Stimulated activated naive CD8-positive, alpha-beta T cell treated with anti-CD3 and anti-CD28 coated beads, Interleukin-15, amount 100 ng/mL, for 72 hours (primary cell): ENCODE results near the gene ARHGAP26.

Experiments used
- ATAC-seq: fragments of 150-1000 bp; cut with Tn5 transposase; 2 replicates; pipeline ENCODE4 v1.10.0; 2021; ENCODE audit warnings: mild to moderate bottlenecking, moderate library complexity
- DNase-seq, 2 donors: peaks; one replicate each; pipeline ENCODE4 v3.0.0; 2021 to 2022
- H3K27ac Mint-ChIP-seq, 2 donors: one replicate each; pipeline ENCODE4 v1.8.0; 2022; ENCODE audit warnings: mild to moderate bottlenecking in 2 of 2, mixed read lengths in 2 of 2, moderate library complexity in 2 of 2
- H3K27me3 Mint-ChIP-seq: one replicate; pipeline ENCODE4 v1.8.0; 2022; ENCODE audit warnings: mixed read lengths
- H3K4me1 Mint-ChIP-seq: one replicate; pipeline ENCODE4 v1.8.0; 2022; ENCODE audit warnings: mild to moderate bottlenecking, mixed read lengths
- H3K4me3 Mint-ChIP-seq, 2 donors: one replicate each; pipeline ENCODE4 v1.8.0; 2022; ENCODE audit warnings: mild to moderate bottlenecking in 2 of 2, mixed read lengths in 2 of 2, moderate library complexity in 1 of 2
- H3K9me3 Mint-ChIP-seq, 2 donors: one replicate each; pipeline ENCODE4 v1.8.0; 2022; ENCODE audit warnings: mixed read lengths in 2 of 2

Gene ARHGAP26

GRCh38 chr5:142871363-142872193, 101.4 kb downstream of the ARHGAP26 start:
- Mint-ChIP-seq H3K9me3 (no peaks in the 10 kb centered on the region), H3K4me3 (no peak overlapping the region), H3K27me3 (no peaks in the 10 kb centered on the region), H3K27ac (peak overlapping the region; percentile 14 to 42), H3K4me1 (peaks cover 15% of the 10 kb centered on the region)
- DNase-seq (no peak), ATAC-seq (no peak)

DNA sequence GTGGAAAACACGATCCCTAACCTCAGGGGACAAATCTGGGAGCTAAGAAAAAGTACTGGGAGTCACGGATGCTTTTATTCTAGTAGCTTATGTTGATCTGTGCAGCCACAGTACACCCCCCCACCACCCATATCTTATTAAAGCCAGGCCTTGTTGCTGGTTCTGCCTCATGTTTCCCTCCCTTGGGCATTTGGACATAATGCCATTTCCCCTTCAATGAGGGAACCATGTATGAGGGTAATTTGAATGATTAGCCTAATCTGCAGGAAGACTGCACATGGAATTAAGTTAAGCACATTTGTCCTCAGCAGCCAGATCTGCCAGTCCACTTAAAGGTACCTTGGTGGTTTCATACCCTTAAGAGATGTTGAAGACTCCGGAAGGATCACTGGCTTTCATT, 102.0 kb downstream of the ARHGAP26 start:
- Mint-ChIP-seq H3K4me1 (peaks cover 9% of the 10 kb centered on the region), H3K27ac (no peak overlapping the region)

DNA sequence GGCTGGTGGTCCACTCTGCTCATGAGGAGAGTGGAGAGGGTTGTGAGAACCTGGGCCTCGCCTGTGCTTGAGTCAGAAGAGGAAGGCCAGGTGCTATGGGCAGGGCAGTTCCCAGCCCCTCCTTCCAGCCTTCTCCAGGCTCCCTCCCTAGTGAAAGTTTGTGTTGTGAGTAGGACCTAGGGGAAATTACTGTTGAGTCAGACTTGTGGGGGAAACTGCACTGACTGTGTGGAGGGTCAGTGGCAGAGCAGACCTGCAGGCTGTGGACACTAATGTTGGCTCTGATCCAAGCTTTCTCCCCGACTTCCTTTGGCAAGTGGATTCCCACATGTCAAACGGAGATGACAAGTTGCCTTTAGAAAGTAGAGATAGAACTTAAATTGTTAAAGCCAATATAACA, 102.6 kb downstream of the ARHGAP26 start:
- Mint-ChIP-seq H3K4me1 (peaks cover 6% of the 10 kb centered on the region), H3K27ac (no peak overlapping the region), H3K9me3 (no peaks in the 10 kb centered on the region), H3K27me3 (no peaks in the 10 kb centered on the region), H3K4me3 (no peak overlapping the region)
- DNase-seq = no peak
- no peak for ATAC-seq

More for the DNA sequence above, 102.0 kb downstream of the ARHGAP26 start:
- Mint-ChIP-seq H3K4me3 (no peak overlapping the region), H3K27me3 (no peaks in the 10 kb centered on the region), H3K9me3 (no peaks in the 10 kb centered on the region)
- no peak for DNase-seq
- no peak for ATAC-seq

DNA sequence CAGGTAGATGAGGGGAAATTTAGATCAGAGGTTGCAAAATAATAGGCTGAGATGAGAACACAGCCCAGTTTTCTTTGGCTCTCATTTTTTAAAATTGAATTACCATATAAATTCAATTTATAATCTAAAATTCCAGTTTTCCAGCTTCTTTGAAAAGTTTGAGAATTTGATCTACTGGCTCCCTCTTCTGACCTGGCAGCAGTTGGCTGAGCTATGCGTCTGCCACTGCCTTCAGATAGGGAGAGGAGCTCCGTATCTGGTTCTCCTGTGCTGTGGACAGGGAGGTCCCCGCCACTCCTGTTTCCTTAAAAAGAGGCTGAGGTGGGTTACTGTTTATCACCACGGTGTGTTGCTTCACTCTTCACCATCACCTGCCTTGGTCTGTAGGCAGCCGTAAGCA, 103.7 kb downstream of the ARHGAP26 start:
- ATAC-seq (no peak), DNase-seq (no peak)
- no peak overlapping the region for H3K4me3 Mint-ChIP-seq
- no peaks in the 10 kb centered on the region for H3K27me3 Mint-ChIP-seq
- H3K4me1 Mint-ChIP-seq = peaks cover 6% of the 10 kb centered on the region
- no peak overlapping the region for H3K27ac Mint-ChIP-seq
- no peaks in the 10 kb centered on the region for H3K9me3 Mint-ChIP-seq

DNA sequence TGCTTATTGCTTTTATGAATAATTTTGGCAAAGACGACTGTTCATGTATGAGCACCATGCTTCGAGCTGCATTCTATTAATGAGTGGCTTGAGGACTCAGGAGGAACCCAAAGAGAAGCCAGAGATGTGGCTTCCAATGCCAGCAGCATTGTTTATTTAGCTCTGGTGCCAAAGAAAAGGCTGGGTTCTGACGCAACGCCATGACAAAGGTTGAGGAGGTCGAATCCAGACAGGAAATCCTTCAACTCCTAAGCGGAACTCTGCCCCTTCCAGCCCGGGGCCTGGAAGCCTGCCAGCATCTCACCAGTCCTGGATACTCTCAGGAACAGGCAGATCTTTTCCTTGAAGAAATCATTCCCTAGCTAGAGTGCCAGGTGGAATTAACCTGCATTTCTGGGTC, 104.4 kb downstream of the ARHGAP26 start:
- no peak for DNase-seq
- H3K4me3 Mint-ChIP-seq = no peak overlapping the region
- H3K27me3 Mint-ChIP-seq = no peaks in the 10 kb centered on the region
- no peak overlapping the region for H3K27ac Mint-ChIP-seq
- peaks cover 6% of the 10 kb centered on the region for H3K4me1 Mint-ChIP-seq
- H3K9me3 Mint-ChIP-seq = no peaks in the 10 kb centered on the region
- ATAC-seq = no peak

DNA sequence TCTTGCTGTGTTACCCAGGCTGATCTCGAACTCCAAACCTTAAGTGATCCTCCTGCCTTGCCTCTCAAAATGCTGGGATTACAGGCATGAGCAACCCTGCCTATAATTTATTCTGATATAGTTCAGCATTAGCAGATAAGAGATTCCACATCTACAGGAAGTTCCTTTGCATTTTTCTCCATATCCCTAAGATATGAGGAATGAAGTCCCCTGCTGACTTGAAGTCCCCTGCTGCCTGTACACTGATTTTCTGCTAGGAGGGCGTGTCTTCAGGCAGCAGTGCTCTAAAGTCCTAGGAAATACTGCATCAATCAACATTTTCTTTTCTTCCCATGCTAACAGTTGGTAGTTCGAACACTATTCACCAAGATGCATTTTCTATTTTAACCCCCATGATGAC, 105.8 kb downstream of the ARHGAP26 start:
- no peaks in the 10 kb centered on the region for H3K9me3 Mint-ChIP-seq
- DNase-seq = no peak
- no peak overlapping the region for H3K27ac Mint-ChIP-seq
- H3K4me3 Mint-ChIP-seq = no peak overlapping the region
- H3K27me3 Mint-ChIP-seq = no peaks in the 10 kb centered on the region
- no peak for ATAC-seq
- peaks cover 6% of the 10 kb centered on the region for H3K4me1 Mint-ChIP-seq

- Mint-ChIP-seq H3K27me3 (no peaks in the 10 kb centered on the region), H3K4me1 (no peaks in the 10 kb centered on the region), H3K27ac (no peak overlapping the region), H3K9me3 (no peaks in the 10 kb centered on the region), H3K4me3 (no peak overlapping the region)
- ATAC-seq (no peak), DNase-seq (no peak)
Measured at GRCh38 chr5:142876817-142877216, 106.6 kb downstream of the ARHGAP26 start.

DNA sequence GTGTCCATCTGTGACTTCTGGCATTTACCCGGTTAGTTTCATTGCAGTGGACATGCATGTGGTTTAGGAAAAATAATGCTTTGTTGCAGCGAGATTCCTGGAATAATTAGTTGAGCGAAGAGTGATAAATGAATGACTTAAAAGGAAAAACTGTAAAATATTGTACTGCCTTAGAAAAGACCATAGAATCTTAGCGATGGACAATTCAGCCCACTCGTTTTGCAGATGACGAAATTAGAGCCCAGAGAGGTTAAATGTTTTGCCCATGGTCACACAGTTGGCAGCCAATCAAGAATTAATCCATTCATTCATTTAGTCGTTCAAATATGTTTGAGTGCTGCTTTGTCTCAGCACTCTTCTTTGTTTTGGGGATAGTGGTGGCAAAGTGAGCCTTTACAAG, 107.9 kb downstream of the ARHGAP26 start:
- no peaks in the 10 kb centered on the region for H3K27me3 Mint-ChIP-seq
- no peak overlapping the region for H3K4me3 Mint-ChIP-seq
- H3K9me3 Mint-ChIP-seq = no peaks in the 10 kb centered on the region
- no peaks in the 10 kb centered on the region for H3K4me1 Mint-ChIP-seq
- ATAC-seq (no peak), DNase-seq (no peak)
- H3K27ac Mint-ChIP-seq = peak overlapping the region in 1 of 2 donors; percentile 22

GRCh38 chr5:142878638-142879037, 108.5 kb downstream of the ARHGAP26 start:
- no peaks in the 10 kb centered on the region for H3K9me3 Mint-ChIP-seq
- no peaks in the 10 kb centered on the region for H3K27me3 Mint-ChIP-seq
- DNase-seq (no peak), ATAC-seq (no peak)
- no peak overlapping the region for H3K4me3 Mint-ChIP-seq
- no peak overlapping the region for H3K27ac Mint-ChIP-seq
- no peaks in the 10 kb centered on the region for H3K4me1 Mint-ChIP-seq

GRCh38 chr5:142881076-142881783, 111.1 kb downstream of the ARHGAP26 start:
- no peak overlapping the region for H3K27ac Mint-ChIP-seq
- DNase-seq (no peak), ATAC-seq (no peak)
- H3K4me1 Mint-ChIP-seq = no peaks in the 10 kb centered on the region
- H3K27me3 Mint-ChIP-seq = no peaks in the 10 kb centered on the region
- H3K4me3 Mint-ChIP-seq = no peak overlapping the region
- no peaks in the 10 kb centered on the region for H3K9me3 Mint-ChIP-seq

- no peaks in the 10 kb centered on the region for H3K9me3 Mint-ChIP-seq
- DNase-seq (no peak), ATAC-seq (no peak)
- no peak overlapping the region for H3K4me3 Mint-ChIP-seq
- H3K4me1 Mint-ChIP-seq = no peaks in the 10 kb centered on the region
- H3K27me3 Mint-ChIP-seq = no peaks in the 10 kb centered on the region
- H3K27ac Mint-ChIP-seq = no peak overlapping the region
Measured at GRCh38 chr5:142881784-142882126, 111.6 kb downstream of the ARHGAP26 start.

DNA sequence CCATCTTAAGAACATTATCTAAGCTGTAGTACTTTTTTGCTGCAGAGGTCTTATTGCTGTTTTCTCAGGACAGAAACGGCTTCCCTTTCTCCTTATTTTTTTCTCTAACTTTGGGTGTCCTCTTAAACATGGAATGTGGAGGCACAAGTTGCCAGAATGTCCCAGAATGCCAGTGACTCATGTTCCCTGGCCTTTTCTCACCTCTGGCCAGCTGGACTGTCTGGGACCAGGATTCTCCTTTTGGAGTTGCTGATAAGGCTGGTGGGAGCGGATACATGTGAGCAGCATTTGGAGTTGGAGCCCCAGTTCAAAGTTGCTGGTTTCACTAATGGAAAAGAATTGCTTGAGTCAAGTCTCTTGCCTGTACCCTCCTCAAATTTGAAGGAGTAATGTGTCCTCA, 112.8 kb downstream of the ARHGAP26 start:
- ATAC-seq = no peak
- Mint-ChIP-seq H3K4me3 (no peak overlapping the region), H3K4me1 (no peaks in the 10 kb centered on the region), H3K27ac (no peak overlapping the region), H3K27me3 (no peaks in the 10 kb centered on the region), H3K9me3 (no peaks in the 10 kb centered on the region)
- no peak for DNase-seq

GRCh38 chr5:142883438-142883837, 113.3 kb downstream of the ARHGAP26 start:
- ATAC-seq (no peak), DNase-seq (no peak)
- Mint-ChIP-seq H3K9me3 (no peaks in the 10 kb centered on the region), H3K4me3 (no peak overlapping the region), H3K4me1 (no peaks in the 10 kb centered on the region), H3K27ac (no peak overlapping the region), H3K27me3 (no peaks in the 10 kb centered on the region)

DNA sequence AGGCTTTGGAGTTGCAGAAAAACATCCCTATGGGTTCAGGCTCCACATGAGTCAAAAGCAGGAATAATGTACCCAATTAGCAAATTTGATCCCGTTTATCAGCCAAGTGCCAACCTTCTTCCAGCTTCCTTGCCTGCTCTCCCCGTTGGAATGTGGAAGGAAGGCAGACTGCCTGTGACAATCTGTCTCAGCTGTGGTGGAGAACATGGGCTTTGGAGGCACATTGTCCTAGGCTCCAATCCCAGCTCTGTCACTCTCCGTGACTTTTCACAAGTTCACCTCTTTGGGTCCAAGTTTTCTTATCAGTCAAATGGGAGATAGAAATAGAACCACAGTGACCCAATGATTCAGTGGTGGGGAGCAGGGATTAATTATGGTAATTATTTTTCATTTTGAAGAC, 113.9 kb downstream of the ARHGAP26 start:
- DNase-seq (no peak), ATAC-seq (no peak)
- Mint-ChIP-seq H3K9me3 (no peaks in the 10 kb centered on the region), H3K4me1 (no peaks in the 10 kb centered on the region), H3K4me3 (no peak overlapping the region), H3K27ac (peak overlapping the region in 1 of 2 donors; percentile 22), H3K27me3 (no peaks in the 10 kb centered on the region)

- H3K4me3 Mint-ChIP-seq = no peak overlapping the region
- no peaks in the 10 kb centered on the region for H3K9me3 Mint-ChIP-seq
- ATAC-seq (no peak), DNase-seq (no peak)
- no peak overlapping the region for H3K27ac Mint-ChIP-seq
- H3K27me3 Mint-ChIP-seq = no peaks in the 10 kb centered on the region
- no peaks in the 10 kb centered on the region for H3K4me1 Mint-ChIP-seq
Measured at GRCh38 chr5:142886211-142886610, 116.0 kb downstream of the ARHGAP26 start.

DNA sequence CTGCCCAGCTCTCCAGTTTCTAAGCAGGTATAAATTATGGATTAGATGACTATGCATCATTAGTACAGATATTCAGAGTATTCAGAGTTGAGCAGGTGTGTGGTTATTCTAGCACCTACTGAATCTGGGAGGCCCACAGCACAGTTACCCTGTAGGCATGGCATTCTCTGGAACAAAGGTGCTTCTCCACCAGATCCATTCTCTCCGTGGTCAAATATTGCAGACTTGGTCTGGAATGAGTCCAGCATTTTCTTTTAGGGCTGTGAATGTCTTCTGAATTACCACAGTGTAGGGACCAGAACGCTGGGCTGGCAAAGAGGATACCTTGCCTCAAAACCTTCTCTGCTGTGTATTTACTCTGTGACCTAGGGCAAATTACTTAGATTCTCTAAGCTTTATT, 116.8 kb downstream of the ARHGAP26 start:
- no peaks in the 10 kb centered on the region for H3K27me3 Mint-ChIP-seq
- H3K27ac Mint-ChIP-seq = no peak overlapping the region
- H3K4me1 Mint-ChIP-seq = no peaks in the 10 kb centered on the region
- no peak for ATAC-seq
- no peaks in the 10 kb centered on the region for H3K9me3 Mint-ChIP-seq
- no peak for DNase-seq
- H3K4me3 Mint-ChIP-seq = no peak overlapping the region
